Activated T-cell treated with anti-CD3 and anti-CD28 coated beads, Interleukin-2, amount 50 U/mL, for 4 hours (primary cell): ENCODE data around the gene RNF103. TPM values are rescaled to one million over a fixed set of nuclear protein-coding genes. Genes with fewer than 3 reads are reported as not detected.
"Not testable (repeated sequence)": the region's sequence is repeated elsewhere in the genome, so short reads cannot be mapped to it uniquely, and the experiment has no call there.

ENCODE experiments used
- ATAC-seq, 2 donors: fragments of 200-7000 bp; cut with Tn5 transposase; one replicate each; pipeline ENCODE4 v1.10.0; 2021
- DNase-seq: peaks from one replicate; pipeline ENCODE4 v3.0.0-alpha.2; 2020
- H3K27me3 Mint-ChIP-seq: one replicate; pipeline ENCODE4 v1.8.0; 2021; ENCODE audit warnings: low read depth, mixed read lengths
- H3K36me3 Mint-ChIP-seq: one replicate; pipeline ENCODE4 v1.8.0; 2022; ENCODE audit warnings: mixed read lengths; ENCODE audit not compliant: insufficient read depth
- H3K4me1 Mint-ChIP-seq: one replicate; pipeline ENCODE4 v1.8.0; 2021; ENCODE audit warnings: low read depth, mixed read lengths
- H3K4me3 Mint-ChIP-seq: one replicate; pipeline ENCODE4 v1.8.0; 2021; ENCODE audit warnings: mild to moderate bottlenecking, moderate library complexity, mixed read lengths
- H3K9me3 Mint-ChIP-seq: one replicate; pipeline ENCODE4 v1.8.0; 2021; ENCODE audit warnings: mixed read lengths
- total RNA-seq, 3 donors: library from RNA; stranded (reverse); gene quantifications; one replicate each; pipeline ENCODE4 v1.2.1, GENCODE V29; 2021

RNF103 gene, protein sequence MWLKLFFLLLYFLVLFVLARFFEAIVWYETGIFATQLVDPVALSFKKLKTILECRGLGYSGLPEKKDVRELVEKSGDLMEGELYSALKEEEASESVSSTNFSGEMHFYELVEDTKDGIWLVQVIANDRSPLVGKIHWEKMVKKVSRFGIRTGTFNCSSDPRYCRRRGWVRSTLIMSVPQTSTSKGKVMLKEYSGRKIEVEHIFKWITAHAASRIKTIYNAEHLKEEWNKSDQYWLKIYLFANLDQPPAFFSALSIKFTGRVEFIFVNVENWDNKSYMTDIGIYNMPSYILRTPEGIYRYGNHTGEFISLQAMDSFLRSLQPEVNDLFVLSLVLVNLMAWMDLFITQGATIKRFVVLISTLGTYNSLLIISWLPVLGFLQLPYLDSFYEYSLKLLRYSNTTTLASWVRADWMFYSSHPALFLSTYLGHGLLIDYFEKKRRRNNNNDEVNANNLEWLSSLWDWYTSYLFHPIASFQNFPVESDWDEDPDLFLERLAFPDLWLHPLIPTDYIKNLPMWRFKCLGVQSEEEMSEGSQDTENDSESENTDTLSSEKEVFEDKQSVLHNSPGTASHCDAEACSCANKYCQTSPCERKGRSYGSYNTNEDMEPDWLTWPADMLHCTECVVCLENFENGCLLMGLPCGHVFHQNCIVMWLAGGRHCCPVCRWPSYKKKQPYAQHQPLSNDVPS
- total RNA-seq, result 10 to 100 TPM in 2 of 3 donors, 1 to 10 TPM in 1; 9.9 to 11.7 (median 11.7) TPM

DNA sequence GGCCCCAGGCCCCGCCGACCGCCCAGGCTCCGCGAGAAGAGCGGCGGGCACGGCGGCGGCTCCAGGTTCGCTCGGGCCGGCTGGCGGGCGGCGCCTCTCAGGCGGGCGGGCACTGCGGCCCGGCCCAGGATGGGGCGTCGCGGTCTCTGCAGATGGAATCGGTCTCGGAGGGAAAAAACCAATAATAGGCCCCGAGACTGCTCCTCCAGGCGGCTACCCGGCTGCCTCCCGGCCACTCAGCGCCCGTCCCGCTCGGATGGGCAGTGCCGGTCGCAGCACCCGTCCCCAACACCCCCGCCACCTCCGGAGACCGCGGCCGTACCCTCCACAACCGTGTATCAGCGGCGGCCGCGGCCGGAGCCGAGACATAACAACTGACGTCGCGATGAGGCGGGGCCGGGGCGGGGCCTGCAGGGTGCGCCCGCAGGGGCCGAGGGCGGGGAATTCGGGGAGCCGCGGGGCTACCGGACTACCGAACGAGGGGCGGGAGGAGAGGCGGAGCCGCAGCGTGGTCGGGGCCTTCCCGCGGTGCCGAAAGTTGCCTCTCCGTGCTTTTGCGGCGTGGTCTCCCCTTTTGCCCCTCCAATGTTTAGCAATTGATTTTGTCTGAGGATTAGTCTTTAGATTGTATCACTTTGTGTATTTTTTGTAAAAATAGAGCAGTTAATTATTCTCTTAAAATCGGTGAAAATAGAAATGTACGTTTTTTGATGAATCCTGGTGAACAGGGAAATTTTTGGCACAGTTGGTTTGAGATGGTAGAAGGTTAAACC, at the start of gene RNF103:
TSS of gene RNF103 (minus strand) at position 372 of the 773 bp plus-strand sequence. CDS start 979 bp downstream, outside the sequence.
- H3K4me3 Mint-ChIP-seq, result peak within 1 kb of the TSS; percentile 94
- peaks cover 31% of the 10 kb centered on the region for H3K4me1 Mint-ChIP-seq
- no peaks in the 10 kb centered on the region for H3K9me3 Mint-ChIP-seq
- DNase-seq (peak; percentile 91), ATAC-seq (peak; percentile 90 to 91)
- peaks cover 13% of the 10 kb centered on the region for H3K36me3 Mint-ChIP-seq
- no peaks in the 10 kb centered on the region for H3K27me3 Mint-ChIP-seq

DNA sequence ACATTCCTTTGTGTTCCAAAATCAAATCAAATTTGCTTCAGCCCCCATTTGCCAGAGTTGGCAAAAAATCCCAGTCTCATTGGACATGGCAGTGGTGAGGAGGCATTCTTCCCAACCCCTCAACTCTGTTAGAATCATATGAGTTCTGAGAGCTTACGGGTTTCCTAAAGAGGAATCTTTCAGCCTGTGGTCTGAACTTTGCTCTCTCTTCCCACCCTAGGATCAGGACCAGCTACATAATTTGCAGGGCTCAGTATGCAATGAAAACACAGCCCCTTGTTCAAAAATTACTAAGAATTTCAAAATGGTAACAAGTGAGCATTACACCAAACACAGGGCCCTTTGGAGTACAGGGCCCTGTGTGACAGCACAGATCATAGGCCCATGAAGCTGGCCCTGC, 49.3 kb upstream of the RNF103 start:
- Mint-ChIP-seq H3K9me3 (no peaks in the 10 kb centered on the region), H3K36me3 (no peaks in the 10 kb centered on the region), H3K4me1 (no peaks in the 10 kb centered on the region), H3K4me3 (no peak overlapping the region), H3K27me3 (no peaks in the 10 kb centered on the region)
- DNase-seq, result no peak
- no peak for ATAC-seq

DNA sequence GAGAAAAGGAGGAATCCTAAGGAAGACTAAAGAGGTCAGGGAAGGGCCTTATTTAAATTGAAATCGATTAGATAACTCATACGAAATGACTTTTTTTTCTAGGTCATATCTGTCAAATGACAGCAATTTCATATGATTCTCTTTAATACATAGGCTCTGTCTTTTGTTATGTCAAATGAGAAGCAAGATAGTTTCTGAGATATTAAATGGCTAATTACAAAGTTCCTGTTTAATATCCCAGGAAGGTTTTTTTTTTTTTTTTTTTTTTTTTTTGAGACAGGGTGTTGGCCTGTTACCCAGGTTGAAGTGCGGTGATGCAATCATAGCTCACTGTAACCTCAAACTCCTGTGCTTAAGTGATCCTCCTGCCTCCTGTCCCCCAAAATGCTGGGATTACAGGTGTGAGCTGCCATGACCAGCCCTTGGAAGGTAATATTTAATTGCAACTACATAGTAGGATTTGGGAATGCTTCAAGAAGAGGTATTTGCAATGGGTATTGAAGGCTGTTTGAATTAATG, 48.4 kb upstream of the RNF103 start:
- H3K27me3 Mint-ChIP-seq, result no peaks in the 10 kb centered on the region
- no peak for ATAC-seq
- H3K36me3 Mint-ChIP-seq, result no peaks in the 10 kb centered on the region
- no peak for DNase-seq
- no peaks in the 10 kb centered on the region for H3K4me1 Mint-ChIP-seq
- H3K4me3 Mint-ChIP-seq, result no peak overlapping the region
- no peaks in the 10 kb centered on the region for H3K9me3 Mint-ChIP-seq

DNA sequence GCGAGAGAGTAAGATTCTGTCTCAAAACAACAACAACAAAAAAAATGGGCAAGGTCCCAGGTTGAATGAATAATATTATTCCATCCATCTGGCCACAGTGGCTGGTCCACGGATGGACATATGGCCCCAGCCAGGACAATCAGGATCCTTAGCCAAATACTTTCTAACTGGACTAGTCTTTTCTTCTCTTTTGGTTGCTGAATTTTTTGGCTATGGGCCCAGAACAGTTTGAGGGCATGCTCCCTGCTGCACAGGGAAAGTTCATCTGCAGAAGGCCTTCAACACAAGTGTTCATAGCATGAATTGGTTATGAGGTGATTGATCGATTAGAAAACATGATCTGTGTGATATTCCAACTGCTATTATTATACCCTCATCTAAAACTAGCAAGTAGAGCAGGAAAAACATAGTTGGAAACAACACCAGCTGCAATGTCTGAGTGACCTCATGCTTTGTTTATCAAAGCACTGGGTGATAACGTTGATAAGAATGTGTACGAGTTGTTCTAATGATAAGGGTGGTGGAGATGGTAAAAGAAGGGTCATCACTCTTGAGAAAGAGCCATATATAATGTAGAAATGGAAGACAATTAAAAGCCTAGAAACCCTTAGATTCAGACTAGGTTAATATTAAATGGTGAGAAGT, 47.8 kb upstream of the RNF103 start:
- DNase-seq (no peak), ATAC-seq (no peak)
- H3K27me3 Mint-ChIP-seq, result no peaks in the 10 kb centered on the region
- H3K4me3 Mint-ChIP-seq, result no peak overlapping the region
- H3K4me1 Mint-ChIP-seq, result no peaks in the 10 kb centered on the region
- no peaks in the 10 kb centered on the region for H3K9me3 Mint-ChIP-seq
- peaks cover 2% of the 10 kb centered on the region for H3K36me3 Mint-ChIP-seq

DNA sequence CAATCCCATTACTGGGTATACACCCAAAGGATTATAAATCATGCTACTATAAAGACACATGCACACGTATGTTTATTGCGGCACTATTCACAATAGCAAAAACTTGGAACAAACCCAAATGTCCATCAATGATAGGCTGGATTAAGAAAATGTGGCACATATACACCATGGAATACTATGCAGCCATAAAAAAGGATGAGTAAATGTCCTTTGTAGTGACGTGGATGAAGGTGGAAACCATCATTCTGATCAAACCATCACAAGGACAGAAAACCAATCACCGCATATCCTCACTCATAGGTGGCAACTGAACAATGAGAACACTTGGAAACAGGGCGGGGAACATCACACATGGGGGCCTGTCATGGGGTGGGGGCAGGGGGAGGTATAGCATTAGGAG, 45.7 kb upstream of the RNF103 start:
- H3K4me1 Mint-ChIP-seq, H3K36me3 Mint-ChIP-seq, DNase-seq, H3K4me3 Mint-ChIP-seq, ATAC-seq, H3K9me3 Mint-ChIP-seq, H3K27me3 Mint-ChIP-seq: not testable (repeated sequence)

DNA sequence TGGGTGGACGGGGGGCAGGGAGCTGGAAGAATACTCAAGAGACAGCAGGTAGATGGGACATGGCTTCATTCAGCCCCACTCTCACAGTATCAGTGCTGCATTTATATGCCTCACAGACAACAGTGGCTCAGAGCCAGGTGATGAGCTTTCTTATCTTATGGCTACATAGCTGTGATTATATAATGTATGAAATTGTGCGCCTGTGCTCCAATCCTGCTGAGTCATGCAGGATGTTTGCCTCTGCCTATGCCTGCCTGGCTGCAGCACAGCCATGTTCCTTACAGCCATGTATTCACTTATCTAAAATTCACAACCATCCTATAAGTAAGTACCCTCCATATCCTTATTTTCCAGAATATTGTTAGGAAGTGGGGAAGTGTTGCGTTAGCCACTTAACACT, 37.7 kb upstream of the RNF103 start:
- no peak overlapping the region for H3K4me3 Mint-ChIP-seq
- DNase-seq (no peak), ATAC-seq (no peak)
- H3K36me3 Mint-ChIP-seq, result no peaks in the 10 kb centered on the region
- H3K27me3 Mint-ChIP-seq, result no peaks in the 10 kb centered on the region
- H3K4me1 Mint-ChIP-seq, result no peaks in the 10 kb centered on the region
- peaks cover 11% of the 10 kb centered on the region for H3K9me3 Mint-ChIP-seq

DNA sequence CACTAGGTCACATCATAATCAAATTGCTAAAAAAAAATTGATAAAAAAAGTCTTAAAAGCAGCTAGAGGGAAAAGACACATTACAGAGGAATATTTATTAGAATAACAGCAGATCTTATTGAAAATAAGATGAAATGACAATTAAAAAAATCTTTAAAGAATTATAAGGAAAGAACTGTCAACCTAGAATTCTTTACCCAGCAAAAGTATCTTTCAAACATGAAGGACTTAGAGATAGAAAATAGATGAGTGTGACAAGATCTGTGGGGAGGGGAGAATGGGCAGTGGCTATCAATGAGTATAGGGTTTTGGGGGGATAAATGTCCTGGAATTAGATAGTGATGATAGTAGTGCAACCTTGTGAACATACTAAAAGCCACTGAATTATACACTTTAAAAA, 26.5 kb upstream of the RNF103 start:
- Mint-ChIP-seq H3K4me3 (no peak overlapping the region), H3K36me3 (peaks cover 7% of the 10 kb centered on the region), H3K9me3 (peaks cover 24% of the 10 kb centered on the region), H3K27me3 (peaks cover 2% of the 10 kb centered on the region), H3K4me1 (no peaks in the 10 kb centered on the region)
- DNase-seq (no peak), ATAC-seq (no peak)

DNA sequence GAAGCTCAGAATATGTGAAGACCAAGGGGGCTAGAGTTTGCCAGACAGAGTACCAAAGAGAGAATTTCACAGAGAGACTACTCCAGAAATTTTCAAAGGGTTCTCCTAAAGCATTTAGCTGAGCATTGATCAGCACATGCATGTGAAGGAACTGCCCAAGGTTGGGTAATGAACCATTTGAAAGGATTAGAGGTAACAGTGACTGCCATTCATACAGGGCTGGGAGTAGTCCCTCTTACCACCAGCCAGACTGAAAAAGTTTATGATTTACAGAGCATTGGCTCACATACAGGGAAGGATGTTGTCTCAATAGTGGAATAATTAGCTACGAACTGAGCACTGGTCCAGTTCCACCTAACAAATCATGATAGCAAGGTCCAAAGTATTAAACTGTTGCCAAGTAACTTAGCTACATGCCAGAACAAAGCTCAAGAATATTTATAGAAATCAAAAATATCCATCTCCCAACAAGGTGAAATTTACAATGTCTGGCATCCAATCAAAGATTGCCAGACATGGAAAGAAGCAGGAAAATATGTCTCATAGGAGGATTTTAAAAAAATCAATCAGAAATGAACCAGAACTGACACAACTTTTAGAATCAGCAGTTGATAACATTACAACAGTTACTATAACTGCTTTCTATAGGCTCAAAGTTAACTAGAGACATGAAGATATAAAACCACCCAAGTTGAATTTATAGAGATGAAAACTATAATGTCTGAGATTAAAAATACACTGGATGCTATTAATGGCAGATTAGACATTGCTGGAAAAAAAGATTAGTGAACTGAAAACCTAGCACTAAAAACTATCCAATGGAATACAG, 25.7 kb upstream of the RNF103 start:
- Mint-ChIP-seq H3K27me3 (peaks cover 5% of the 10 kb centered on the region), H3K9me3 (peaks cover 24% of the 10 kb centered on the region), H3K36me3 (peaks cover 7% of the 10 kb centered on the region), H3K4me1 (no peaks in the 10 kb centered on the region), H3K4me3 (no peak overlapping the region)
- DNase-seq (no peak), ATAC-seq (no peak)

DNA sequence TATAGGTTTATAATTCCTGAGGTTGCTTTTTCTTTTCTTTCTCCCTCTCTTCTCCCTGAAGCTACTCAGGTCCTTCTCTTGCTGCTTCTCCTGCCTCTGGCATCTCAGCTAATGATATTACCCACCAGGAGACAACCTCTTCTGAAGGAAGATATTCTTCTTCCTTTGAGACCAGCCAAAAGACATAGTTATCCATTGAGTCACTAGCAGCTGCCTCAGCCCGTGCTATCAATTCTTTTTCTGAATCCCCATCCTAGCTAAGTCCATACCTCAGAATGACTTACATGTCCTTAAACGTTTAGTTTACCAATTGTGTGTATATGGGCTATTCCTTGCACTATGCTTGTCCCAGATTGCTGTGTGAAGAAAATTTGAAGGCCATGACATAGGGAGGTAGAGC, 25.0 kb upstream of the RNF103 start:
- ATAC-seq, result no peak
- H3K4me3 Mint-ChIP-seq, result no peak overlapping the region
- peaks cover 24% of the 10 kb centered on the region for H3K9me3 Mint-ChIP-seq
- H3K36me3 Mint-ChIP-seq, result peaks cover 7% of the 10 kb centered on the region
- DNase-seq, result no peak
- peaks cover 5% of the 10 kb centered on the region for H3K27me3 Mint-ChIP-seq
- H3K4me1 Mint-ChIP-seq, result no peaks in the 10 kb centered on the region

DNA sequence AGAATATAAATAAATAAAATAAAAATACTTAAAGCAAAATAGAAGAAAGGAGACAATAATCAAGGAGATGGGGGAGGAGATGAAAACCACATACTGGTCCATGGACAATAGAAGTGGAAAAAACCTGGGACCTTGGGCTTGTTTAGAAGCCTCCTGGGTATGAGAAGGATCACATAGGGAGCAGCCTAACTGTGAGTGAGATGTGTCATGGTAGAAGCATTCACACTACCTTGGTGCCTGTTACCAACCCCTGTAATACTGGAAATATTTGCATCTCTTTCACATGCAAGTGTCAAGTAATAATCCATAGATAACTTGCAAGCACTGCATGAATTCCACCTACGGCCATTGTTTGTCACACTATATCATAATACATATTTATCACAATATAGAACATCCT, 23.2 kb upstream of the RNF103 start:
- H3K9me3 Mint-ChIP-seq, result peaks cover 24% of the 10 kb centered on the region
- no peaks in the 10 kb centered on the region for H3K4me1 Mint-ChIP-seq
- no peak overlapping the region for H3K4me3 Mint-ChIP-seq
- ATAC-seq (no peak), DNase-seq (no peak)
- H3K36me3 Mint-ChIP-seq, result peaks cover 7% of the 10 kb centered on the region
- H3K27me3 Mint-ChIP-seq, result peaks cover 5% of the 10 kb centered on the region

DNA sequence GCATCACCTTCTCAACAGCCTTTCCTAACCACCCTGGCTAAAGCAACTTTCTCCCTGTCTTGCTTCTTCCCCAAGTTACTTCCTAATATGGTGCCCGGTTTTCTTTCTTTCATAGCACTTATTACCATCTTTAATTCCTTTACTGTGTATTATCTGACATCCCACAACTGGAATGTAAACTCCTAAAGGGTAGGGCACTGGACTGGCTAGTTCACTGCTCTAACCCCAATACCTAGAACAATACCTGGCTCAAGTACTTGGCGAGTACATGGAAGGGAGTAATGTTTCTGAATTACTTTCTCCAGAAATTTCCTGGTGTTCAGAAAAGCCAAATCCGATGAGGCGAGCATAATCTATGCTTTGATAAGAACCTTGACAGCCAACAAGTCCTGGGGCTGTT, 22.7 kb upstream of the RNF103 start:
- peaks cover 5% of the 10 kb centered on the region for H3K27me3 Mint-ChIP-seq
- no peak for DNase-seq
- H3K36me3 Mint-ChIP-seq, result peaks cover 7% of the 10 kb centered on the region
- ATAC-seq, result no peak
- H3K4me3 Mint-ChIP-seq, result no peak overlapping the region
- H3K9me3 Mint-ChIP-seq, result peaks cover 24% of the 10 kb centered on the region
- no peaks in the 10 kb centered on the region for H3K4me1 Mint-ChIP-seq

DNA sequence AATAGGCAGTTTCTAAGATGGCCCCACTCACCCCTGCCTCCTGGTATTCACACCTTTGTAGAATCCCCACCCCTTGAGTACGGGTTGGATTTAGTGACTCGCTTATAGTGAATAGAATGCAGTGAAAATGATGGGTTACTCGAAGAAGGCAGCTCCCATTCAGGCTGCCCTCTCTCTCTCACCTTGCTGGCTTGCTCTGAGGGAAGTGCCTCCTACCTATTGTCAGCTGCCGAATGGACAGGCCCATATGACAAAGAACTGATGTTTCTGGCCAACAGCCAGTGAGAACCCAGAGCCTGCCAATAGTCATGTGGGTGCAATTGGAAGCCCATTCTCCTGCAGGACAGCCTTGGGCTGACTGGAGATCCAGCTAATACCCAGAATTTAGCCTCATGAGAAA, 22.1 kb upstream of the RNF103 start:
- peaks cover 27% of the 10 kb centered on the region for H3K9me3 Mint-ChIP-seq
- peaks cover 7% of the 10 kb centered on the region for H3K36me3 Mint-ChIP-seq
- H3K4me3 Mint-ChIP-seq, result no peak overlapping the region
- DNase-seq (no peak), ATAC-seq (no peak)
- H3K4me1 Mint-ChIP-seq, result no peaks in the 10 kb centered on the region
- H3K27me3 Mint-ChIP-seq, result peaks cover 5% of the 10 kb centered on the region

DNA sequence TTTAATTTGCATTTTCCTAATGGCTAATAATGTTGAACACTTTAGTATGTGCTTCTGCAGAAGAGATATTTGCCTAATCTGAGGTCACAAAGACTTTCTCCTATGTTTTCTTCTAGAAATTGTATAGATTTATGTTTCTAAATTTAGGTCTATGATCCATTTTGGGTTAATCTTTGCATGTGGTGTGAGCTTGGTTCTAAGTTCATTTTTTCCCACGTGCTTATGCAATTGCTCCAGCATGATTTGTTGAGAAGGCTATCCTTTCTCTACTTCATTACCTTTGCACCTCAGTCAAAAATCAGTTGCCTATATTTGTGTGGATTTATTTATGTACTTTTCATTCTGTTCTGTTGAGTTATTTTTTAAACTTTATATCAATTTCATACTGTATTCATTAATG, 15.0 kb upstream of the RNF103 start:
- H3K36me3 Mint-ChIP-seq, result no peaks in the 10 kb centered on the region
- DNase-seq (no peak), ATAC-seq (no peak)
- H3K27me3 Mint-ChIP-seq, result no peaks in the 10 kb centered on the region
- no peaks in the 10 kb centered on the region for H3K4me1 Mint-ChIP-seq
- H3K9me3 Mint-ChIP-seq, result peaks cover 12% of the 10 kb centered on the region
- no peak overlapping the region for H3K4me3 Mint-ChIP-seq
